ENCODE measurements around the gene TRIM72.

- no peak for TF ChIP-seq CTCF (IDR thresholded peaks at IDR 0.05)
- TF ChIP-seq POLR2A (IDR thresholded peaks at IDR 0.05), result no peak
Measured at GRCh38 chr16:31271621-31272190, 57.8 kb downstream of the TRIM72 start.

All from lower leg skin (tissue), 3 donors.